WTC11 (cell line): Measurements from ENCODE around the gene KDM4C.

Experiments
- USF2 ChIP-seq: sonication (generic); formaldehyde crosslinking; IDR thresholded peaks from 2 replicates; pipeline ENCODE4 v1.8.1; 2023; ENCODE audit warnings: mild to moderate bottlenecking, missing genetic modification reagents, moderate library complexity
- TF ChIP-seq, protein P1 (sequence below): sonication (generic); formaldehyde crosslinking; conservative IDR thresholded peaks from 2 replicates; pipeline ENCODE4 v1.8.1; 2022; ENCODE audit warnings: mild to moderate bottlenecking, missing genetic modification reagents

DNA sequence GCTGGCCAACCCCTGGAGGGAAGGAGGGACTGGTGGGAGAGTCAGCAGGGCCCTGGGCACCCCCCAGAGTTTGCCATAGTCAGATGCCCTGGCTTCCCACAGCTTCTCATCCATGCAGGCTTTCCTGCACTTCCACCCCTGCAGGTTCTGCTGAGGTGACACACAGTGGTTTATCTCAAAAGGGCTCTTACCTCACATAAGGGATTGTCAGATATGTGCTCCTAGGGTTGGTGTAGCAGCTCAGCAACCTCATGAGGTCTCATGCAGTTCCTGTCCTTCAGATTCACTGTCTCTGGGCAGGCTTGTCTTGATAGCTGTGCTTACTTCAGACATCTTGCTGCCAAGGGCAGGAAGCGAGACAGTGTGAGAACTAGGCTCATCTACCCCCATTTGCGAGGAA is 143.4 kb downstream of the KDM4C start:
- TF ChIP-seq, protein P1, sequence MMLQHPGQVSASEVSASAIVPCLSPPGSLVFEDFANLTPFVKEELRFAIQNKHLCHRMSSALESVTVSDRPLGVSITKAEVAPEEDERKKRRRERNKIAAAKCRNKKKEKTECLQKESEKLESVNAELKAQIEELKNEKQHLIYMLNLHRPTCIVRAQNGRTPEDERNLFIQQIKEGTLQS (CRISPR knock-in tag): no peak
- no peak for TF ChIP-seq USF2 (CRISPR knock-in tag)
